SK-N-SH (cell line): ENCODE measurements around the gene MRGPRG. TPM values are rescaled to one million over a fixed set of nuclear protein-coding genes. Genes with fewer than 3 reads are reported as not detected.

Experiments
- CTCF ChIA-PET: fragments of 300-600, 350-600 bp; formaldehyde crosslinking; extraction: SDS; loops from one replicate; lab custom pipeline; 2021; lab: Yijun Ruan, JAX
- POLR2A ChIA-PET: fragments of 350-600 bp; sonication (Branson Sonifier 250); formaldehyde crosslinking; extraction: SDS; loops from one replicate; lab custom pipeline; 2020; ENCODE audit warnings: antibody characterized with exemption, inconsistent platforms; lab: Yijun Ruan, JAX
- DNase-seq: peaks from one replicate; pipeline ENCODE4 v3.0.0; 2012
- H2AFZ ChIP-seq: fragments of 200-600 bp; sonication (generic); 2 replicates; pipeline ENCODE4 v1.8.1; 2016; ENCODE audit warnings: antibody characterized with exemption, mild to moderate bottlenecking, low read depth
- H3F3A ChIP-seq: fragments of 200-600 bp; sonication (generic); replicated peaks from 2 replicates; pipeline ENCODE3; 2016; ENCODE audit warnings: antibody characterized with exemption, mild to moderate bottlenecking; ENCODE audit not compliant: insufficient read depth
- H3K27ac ChIP-seq, 2 experiments: fragments of 200-500 bp in 1 of 2; fragments of 200-600 bp in 1 of 2; sonication (Bioruptor generic) in 1 of 2; sonication (generic), shearing (Covaris generic) in 1 of 2; 2 replicates each; pipeline versions ENCODE4 v1.5.1 to v1.6.1; 2014 to 2016; ENCODE audit warnings: low read depth in 2 of 2, inconsistent platforms in 1 of 2, low read length in 1 of 2, mild to moderate bottlenecking in 1 of 2, mixed read lengths in 1 of 2
- H3K27me3 ChIP-seq: fragments of 200-600 bp; sonication (generic), shearing (Covaris generic); 2 replicates; pipeline ENCODE4 v1.6.1; 2016; ENCODE audit warnings: mixed run types; ENCODE audit not compliant: insufficient read depth
- H3K36me3 ChIP-seq, 2 experiments: fragments of 200-500 bp in 1 of 2; fragments of 200-600 bp in 1 of 2; sonication (Bioruptor generic) in 1 of 2; sonication (generic) in 1 of 2; replicated peaks in 1 of 2; 2 replicates each; pipeline versions ENCODE3 to v1.5.1; 2014 to 2016; ENCODE audit warnings: low read length in 1 of 2, mild to moderate bottlenecking in 1 of 2; ENCODE audit not compliant: insufficient read depth in 2 of 2, control insufficient read depth in 1 of 2
- H3K4me1 ChIP-seq, 2 experiments: fragments of 200-500 bp in 1 of 2; fragments of 200-600 bp in 1 of 2; sonication (Bioruptor generic) in 1 of 2; sonication (generic), shearing (Covaris generic) in 1 of 2; 2 replicates each; pipeline versions ENCODE4 v1.5.1 to v1.6.1; 2014 to 2016; ENCODE audit warnings: low read depth in 1 of 2, low read length in 1 of 2, mixed run types in 1 of 2; ENCODE audit not compliant: insufficient read depth in 2 of 2, control insufficient read depth in 1 of 2
- H3K4me2 ChIP-seq: fragments of 200-600 bp; sonication (generic), shearing (Covaris generic); 2 replicates; pipeline ENCODE4 v1.6.1; 2017; ENCODE audit warnings: mixed run types
- H3K4me3 ChIP-seq, 2 experiments: fragments of 200-500 bp in 1 of 2; fragments of 200-600 bp in 1 of 2; sonication (Bioruptor generic) in 1 of 2; sonication (generic), shearing (Covaris generic) in 1 of 2; 2 replicates each; pipeline versions ENCODE4 v1.5.1 to v1.8.1; 2014 to 2016; ENCODE audit warnings: low read depth in 2 of 2, inconsistent platforms in 1 of 2, low read length in 1 of 2, mild to moderate bottlenecking in 1 of 2, mixed read lengths in 1 of 2, moderate library complexity in 1 of 2
- H3K79me2 ChIP-seq: fragments of 200-600 bp; sonication (generic); 2 replicates; pipeline ENCODE4 v1.8.1; 2017; ENCODE audit warnings: mild to moderate bottlenecking; ENCODE audit not compliant: insufficient read depth
- H3K9ac ChIP-seq: fragments of 200-600 bp; sonication (generic); 2 replicates; pipeline ENCODE4 v1.6.1; 2017; ENCODE audit warnings: mixed run types
- H3K9me2 ChIP-seq: fragments of 200-600 bp; sonication (generic); 2 replicates; pipeline ENCODE4 v1.6.1; 2017; ENCODE audit warnings: mixed run types
- H3K9me3 ChIP-seq: fragments of 200-600 bp; sonication (generic); 2 replicates; pipeline ENCODE4 v1.6.1; 2017; ENCODE audit warnings: mixed run types, mild to moderate bottlenecking, moderate library complexity
- H4K20me1 ChIP-seq: fragments of 200-600 bp; sonication (generic); 2 replicates; pipeline ENCODE4 v1.6.1; 2017; ENCODE audit warnings: mild to moderate bottlenecking, mixed run types; ENCODE audit not compliant: insufficient read depth
- CTCF ChIP-seq: fragments of 200-600 bp; sonication (generic); IDR thresholded peaks from 2 replicates; pipeline ENCODE4 v1.6.1; 2017; ENCODE audit warnings: antibody characterized with exemption, mild to moderate bottlenecking, moderate library complexity
- ELF1 ChIP-seq: IDR thresholded peaks from 2 replicates; pipeline ENCODE4 v1.4.0; 2012
- EZH2phosphoT487 ChIP-seq: fragments of 200-600 bp; sonication (generic); IDR thresholded peaks from 2 replicates; pipeline ENCODE4 v1.6.1; 2017; ENCODE audit warnings: low read depth, mixed run types, mild to moderate bottlenecking, antibody characterized with exemption, moderate library complexity, borderline replicate concordance
- FOSL2 ChIP-seq: IDR thresholded peaks from 2 replicates; pipeline ENCODE4 v1.4.0; 2012; ENCODE audit warnings: low read depth, mild to moderate bottlenecking, moderate library complexity, borderline replicate concordance
- GABPA ChIP-seq: IDR thresholded peaks from 2 replicates; pipeline ENCODE4 v1.4.0; 2012; ENCODE audit warnings: low read depth, mild to moderate bottlenecking
- GATA2 ChIP-seq: sonication (generic); formaldehyde crosslinking; IDR thresholded peaks from 2 replicates; pipeline ENCODE4 v1.5.0; 2020; ENCODE audit warnings: mild to moderate bottlenecking, missing genetic modification reagents
- IRF3 ChIP-seq: fragments of 150-350 bp; IDR thresholded peaks from 2 replicates; pipeline ENCODE4 v1.6.1; 2016; ENCODE audit warnings: mild to moderate bottlenecking, low read depth, low read length
- MEF2A ChIP-seq: IDR thresholded peaks from 2 replicates; pipeline ENCODE4 v1.4.0; 2012; ENCODE audit warnings: low read depth, borderline replicate concordance
- MXI1 ChIP-seq: IDR thresholded peaks from 2 replicates; pipeline ENCODE4 v1.6.1; 2012; ENCODE audit warnings: mild to moderate bottlenecking, low read depth, low read length, improper control_type of control experiment
- NFIC ChIP-seq: IDR thresholded peaks from 2 replicates; pipeline ENCODE4 v1.4.0; 2012; ENCODE audit warnings: borderline replicate concordance
- NRF1 ChIP-seq: IDR thresholded peaks from 2 replicates; pipeline ENCODE4 v1.6.1; 2012; ENCODE audit warnings: low read depth, mild to moderate bottlenecking, low read length
- POLR2AphosphoS5 ChIP-seq: IDR thresholded peaks from 2 replicates; pipeline ENCODE4 v1.6.1; 2012; ENCODE audit warnings: low read depth, low read length
- RAD21 ChIP-seq: IDR thresholded peaks from 2 replicates; pipeline ENCODE4 v1.6.1; 2012; ENCODE audit warnings: mild to moderate bottlenecking, low read length
- RCOR1 ChIP-seq: fragments of 150-350 bp; IDR thresholded peaks from 2 replicates; pipeline ENCODE4 v1.6.1; 2017; ENCODE audit warnings: antibody characterized with exemption, low read length
- RFX5 ChIP-seq: IDR thresholded peaks from 2 replicates; pipeline ENCODE4 v1.6.1; 2012; ENCODE audit warnings: mild to moderate bottlenecking, improper control_type of control experiment, low read length
- RXRA ChIP-seq: IDR thresholded peaks from 2 replicates; pipeline ENCODE4 v1.4.0; 2012; ENCODE audit warnings: low read depth, mild to moderate bottlenecking, borderline replicate concordance
- TAF1 ChIP-seq: IDR thresholded peaks from 2 replicates; pipeline ENCODE4 v1.6.1; 2012; ENCODE audit warnings: low read depth, mild to moderate bottlenecking, low read length, moderate library complexity, borderline replicate concordance
- TCF12 ChIP-seq: IDR thresholded peaks from 2 replicates; pipeline ENCODE4 v1.4.0; 2012
- TEAD4 ChIP-seq: IDR thresholded peaks from 2 replicates; pipeline ENCODE4 v1.4.0; 2012; ENCODE audit warnings: mild to moderate bottlenecking, borderline replicate concordance; ENCODE audit not compliant: insufficient read depth
- USF1 ChIP-seq: IDR thresholded peaks from 2 replicates; pipeline ENCODE4 v1.4.0; 2012; ENCODE audit warnings: low read depth, borderline replicate concordance
- ZBTB33 ChIP-seq: IDR thresholded peaks from 2 replicates; pipeline ENCODE4 v1.4.0; 2012; ENCODE audit warnings: low read depth, borderline replicate concordance
- WGBS: methylation state at CpG from one replicate; pipeline ENCODE4 v1.1.6; 2017; ENCODE audit warnings: low lambda C conversion rate; 5-methylcytosine and 5-hydroxymethylcytosine counted together
- polyA plus RNA-seq, 3 experiments: library from polyadenylated mRNA; depleted of rRNA; stranded (reverse); fragments of >200 nt; gene quantifications; 2 replicates each; pipeline ENCODE4 v1.2.3, GENCODE V29; 2012

The MRGPRG gene
- polyA plus RNA-seq, 1 of the 3 experiments (the other 2 are of a cell fraction): not detected

- H3K9me3 ChIP-seq: no peaks in the 10 kb centered on the region
- H3K4me3 ChIP-seq: no peak overlapping the region
- no peak overlapping the region for H2AFZ ChIP-seq
- H3K4me2 ChIP-seq: no peak overlapping the region
- H3K4me1 ChIP-seq: peaks cover 0 to 19% of the 10 kb centered on the region in 2 experiments; a peak in 1 of 4 replicates
- H3K79me2 ChIP-seq: no peaks in the 10 kb centered on the region
- H3K9ac ChIP-seq: no peak overlapping the region
- H3K27me3 ChIP-seq: peaks cover 25% of the 10 kb centered on the region
- H3K9me2 ChIP-seq: no peaks in the 10 kb centered on the region
- CTCF ChIA-PET: interaction anchor here (0.7 to 2.6 kb wide), 4 partner anchors 15 to 165 kb away, joined by 3 to 7 read pairs (median 6); no protein-coding TSS in a partner anchor
- H4K20me1 ChIP-seq: no peaks in the 10 kb centered on the region
- H3F3A ChIP-seq: no peaks in the 10 kb centered on the region
- POLR2A ChIA-PET: no interaction called here
- TF ChIP-seq RXRA (no peak), GATA2 (0 out of 2 replicates have a peak, but pooled peaks have one; percentile 13), RCOR1 (peak; percentile 21; the same call in 1 of the 2 replicates)
- TF ChIP-seq, all 33 proteins: peak for 2
- DNase-seq: peak; percentile 81
- H3K27ac ChIP-seq: no peak overlapping the region
- H3K36me3 ChIP-seq: no peaks in the 10 kb centered on the region
- 3% methylated on average over 10 of the region's 17 CpGs for WGBS
Observed at GRCh38 chr11:3202759-3203158, 15.9 kb downstream of the MRGPRG start.

GRCh38 chr11:3202305-3202704, 16.3 kb downstream of the MRGPRG start:
- no peaks in the 10 kb centered on the region for H3K9me3 ChIP-seq
- H3K4me1 ChIP-seq: peaks cover 0 to 19% of the 10 kb centered on the region in 2 experiments; a peak in 1 of 4 replicates
- no peak overlapping the region for H3K9ac ChIP-seq
- H3K4me2 ChIP-seq: no peak overlapping the region
- no peaks in the 10 kb centered on the region for H3F3A ChIP-seq
- DNase-seq: peak; percentile 41
- no peak overlapping the region for H2AFZ ChIP-seq
- TF ChIP-seq EZH2phosphoT487 (no peak), USF1 (no peak), RFX5 (no peak), CTCF (no peak), POLR2AphosphoS5 (no peak), TCF12 (no peak), GABPA (no peak), TEAD4 (no peak), MXI1 (no peak), FOSL2 (no peak), RAD21 (no peak), GATA2 (no peak), NFIC (no peak), MEF2A (no peak), TAF1 (no peak), ELF1 (no peak), NRF1 (no peak), IRF3 (no peak), ZBTB33 (no peak), RCOR1 (no peak)
- H3K27me3 ChIP-seq: peaks cover 25% of the 10 kb centered on the region
- H3K79me2 ChIP-seq: no peaks in the 10 kb centered on the region
- H3K9me2 ChIP-seq: no peaks in the 10 kb centered on the region
- POLR2A ChIA-PET: no interaction called here
- H4K20me1 ChIP-seq: no peaks in the 10 kb centered on the region
- WGBS: 42% methylated on average over 6 of the region's 7 CpGs
- CTCF ChIA-PET: interaction anchor here (0.7 to 2.6 kb wide), 4 partner anchors 15 to 165 kb away, joined by 3 to 7 read pairs (median 6); no protein-coding TSS in a partner anchor
- no peak overlapping the region for H3K4me3 ChIP-seq
- no peak overlapping the region for H3K27ac ChIP-seq
- no peaks in the 10 kb centered on the region for H3K36me3 ChIP-seq
